Measurements from ENCODE around the gene SETD2. TPM values are rescaled to one million over a fixed set of nuclear protein-coding genes. Genes with fewer than 3 reads are reported as not detected.

Gene SETD2
- total and polyA plus RNA-seq, 2 donors from 2014 or later, result 10.5 to 49.9 TPM

DNA sequence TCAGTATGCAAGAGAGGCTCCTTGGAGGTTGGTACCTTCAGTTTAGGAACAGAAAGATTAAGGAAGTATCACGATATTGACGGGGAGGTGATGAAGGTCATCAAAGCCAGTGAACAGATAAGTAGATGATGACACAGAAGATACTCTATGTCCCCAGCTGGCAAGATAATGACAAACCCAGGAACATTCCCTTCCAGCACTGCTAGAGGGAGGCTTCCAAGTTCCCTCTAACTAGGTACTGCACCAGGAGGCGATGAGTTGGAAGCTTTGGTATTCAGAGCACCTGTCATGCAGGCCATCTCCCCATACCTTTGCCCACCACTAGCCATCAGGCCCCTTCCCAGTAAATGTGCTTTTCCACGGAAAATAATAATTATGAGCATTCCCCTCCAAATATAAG lies 143.6 kb downstream of the SETD2 start:
- Histone ChIP-seq H3K36me3 (ENCODE audit: control insufficient read depth in 2 of 3, insufficient read depth in 3 of 3, low read length in 3 of 3) (peaks cover 7 to 29% (median 21%) of the 10 kb centered on the region in 3 donors), H3K27me3 (ENCODE audit: control insufficient read depth, insufficient read depth, low read length) (no peaks in the 10 kb centered on the region), H3K9me3 (ENCODE audit: control insufficient read depth in 2 of 3, insufficient read depth in 1 of 3, low read length in 3 of 3) (no peaks in the 10 kb centered on the region), H3K27ac (ENCODE audit: low read depth in 2 of 2, low read length in 2 of 2) (no peak overlapping the region), H3K4me1 (ENCODE audit: control insufficient read depth in 2 of 3, insufficient read depth in 2 of 3, low read depth in 1 of 3, low read length in 3 of 3) (peaks cover 0 to 4% (median 3%) of the 10 kb centered on the region in 3 donors), H3K4me3 (ENCODE audit: low read length in 3 of 3) (no peak overlapping the region), H3K9ac (ENCODE audit: low read length in 3 of 3) (no peak overlapping the region)
- DNase-seq (no peak), FAIRE-seq (no peak)
- intact Hi-C loops (cut with DNase I), result no loop called here
- TF ChIP-seq, protein P1, sequence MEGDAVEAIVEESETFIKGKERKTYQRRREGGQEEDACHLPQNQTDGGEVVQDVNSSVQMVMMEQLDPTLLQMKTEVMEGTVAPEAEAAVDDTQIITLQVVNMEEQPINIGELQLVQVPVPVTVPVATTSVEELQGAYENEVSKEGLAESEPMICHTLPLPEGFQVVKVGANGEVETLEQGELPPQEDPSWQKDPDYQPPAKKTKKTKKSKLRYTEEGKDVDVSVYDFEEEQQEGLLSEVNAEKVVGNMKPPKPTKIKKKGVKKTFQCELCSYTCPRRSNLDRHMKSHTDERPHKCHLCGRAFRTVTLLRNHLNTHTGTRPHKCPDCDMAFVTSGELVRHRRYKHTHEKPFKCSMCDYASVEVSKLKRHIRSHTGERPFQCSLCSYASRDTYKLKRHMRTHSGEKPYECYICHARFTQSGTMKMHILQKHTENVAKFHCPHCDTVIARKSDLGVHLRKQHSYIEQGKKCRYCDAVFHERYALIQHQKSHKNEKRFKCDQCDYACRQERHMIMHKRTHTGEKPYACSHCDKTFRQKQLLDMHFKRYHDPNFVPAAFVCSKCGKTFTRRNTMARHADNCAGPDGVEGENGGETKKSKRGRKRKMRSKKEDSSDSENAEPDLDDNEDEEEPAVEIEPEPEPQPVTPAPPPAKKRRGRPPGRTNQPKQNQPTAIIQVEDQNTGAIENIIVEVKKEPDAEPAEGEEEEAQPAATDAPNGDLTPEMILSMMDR (IDR thresholded peaks at IDR 0.05; ENCODE audit: borderline replicate concordance, extremely low read depth, insufficient read depth), result no peak

DNA sequence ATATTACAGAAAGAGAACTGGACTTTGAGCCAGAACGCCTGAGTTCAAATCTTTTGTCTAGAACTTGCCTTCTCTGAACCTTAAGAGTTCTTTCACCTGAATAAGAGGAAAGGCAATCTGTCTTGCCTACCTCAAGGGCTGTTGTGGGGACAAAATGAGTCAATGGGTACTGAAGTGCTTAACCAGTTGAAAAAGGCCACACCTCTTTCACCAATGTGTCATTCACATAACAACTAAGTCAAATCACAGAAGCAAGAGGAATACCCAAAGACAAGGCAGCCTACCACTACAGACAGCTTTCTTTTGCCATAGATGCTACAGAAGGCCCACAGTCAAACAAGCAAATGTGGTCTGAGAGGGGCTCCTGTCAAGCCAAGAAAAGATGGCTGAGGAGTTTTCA lies 144.7 kb downstream of the SETD2 start:
- no peak overlapping the region for H3K4me3 ChIP-seq (ENCODE audit: low read length in 3 of 3)
- peaks cover 7 to 29% (median 21%) of the 10 kb centered on the region in 3 donors for H3K36me3 ChIP-seq (ENCODE audit: control insufficient read depth in 2 of 3, insufficient read depth in 3 of 3, low read length in 3 of 3)
- TF ChIP-seq, protein P1 (IDR thresholded peaks at IDR 0.05; ENCODE audit: borderline replicate concordance, extremely low read depth, insufficient read depth), result no peak
- no peaks in the 10 kb centered on the region for H3K27me3 ChIP-seq (ENCODE audit: control insufficient read depth, insufficient read depth, low read length)
- no peak for FAIRE-seq
- intact Hi-C loops (cut with DNase I), result no loop called here
- no peak overlapping the region for H3K9ac ChIP-seq (ENCODE audit: low read length in 3 of 3)
- H3K27ac ChIP-seq (ENCODE audit: low read depth in 2 of 2, low read length in 2 of 2), result no peak overlapping the region
- peaks cover 0 to 4% (median 0%) of the 10 kb centered on the region in 3 donors for H3K4me1 ChIP-seq (ENCODE audit: control insufficient read depth in 2 of 3, insufficient read depth in 2 of 3, low read depth in 1 of 3, low read length in 3 of 3)
- no peak for DNase-seq
- H3K9me3 ChIP-seq (ENCODE audit: control insufficient read depth in 2 of 3, insufficient read depth in 1 of 3, low read length in 3 of 3), result no peaks in the 10 kb centered on the region

DNA sequence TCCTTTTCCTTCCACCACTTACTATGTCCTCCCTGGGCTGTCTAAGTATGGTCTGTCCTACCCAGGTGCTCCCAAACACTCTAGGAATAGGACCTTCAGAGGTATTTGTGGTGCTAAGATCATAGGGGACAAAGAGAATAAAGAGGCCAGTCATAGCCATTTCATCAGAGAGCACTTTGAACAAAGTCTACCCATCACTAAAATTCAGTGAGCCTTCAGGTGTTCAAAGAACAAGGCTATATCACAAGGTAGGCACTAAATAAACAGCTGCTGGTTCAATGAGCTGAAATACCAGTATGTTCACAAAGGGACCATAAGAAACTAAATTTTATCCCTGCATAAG lies 145.7 kb downstream of the SETD2 start:
- Histone ChIP-seq H3K4me1 (ENCODE audit: control insufficient read depth in 2 of 3, insufficient read depth in 2 of 3, low read depth in 1 of 3, low read length in 3 of 3) (peaks cover 0 to 4% (median 0%) of the 10 kb centered on the region in 3 donors), H3K27me3 (ENCODE audit: control insufficient read depth, insufficient read depth, low read length) (no peaks in the 10 kb centered on the region), H3K27ac (ENCODE audit: low read depth in 2 of 2, low read length in 2 of 2) (no peak overlapping the region), H3K9ac (ENCODE audit: low read length in 3 of 3) (no peak overlapping the region), H3K36me3 (ENCODE audit: control insufficient read depth in 2 of 3, insufficient read depth in 3 of 3, low read length in 3 of 3) (peaks cover 7 to 29% (median 21%) of the 10 kb centered on the region in 3 donors), H3K4me3 (ENCODE audit: low read length in 3 of 3) (no peak overlapping the region), H3K9me3 (ENCODE audit: control insufficient read depth in 2 of 3, insufficient read depth in 1 of 3, low read length in 3 of 3) (no peaks in the 10 kb centered on the region)
- DNase-seq, result no peak
- intact Hi-C loops (cut with DNase I), result no loop called here
- TF ChIP-seq, protein P1 (IDR thresholded peaks at IDR 0.05; ENCODE audit: borderline replicate concordance, extremely low read depth, insufficient read depth), result no peak
- FAIRE-seq, result no peak

All from kidney (tissue), 14 donors.